DMS79 (cell line): ENCODE measurements around the gene CEP104.
A peak's percentile ranks its signal among the peaks of the same experiment; 100 is the strongest.
"Not testable (repeated sequence)": the region's sequence is repeated elsewhere in the genome, so short reads cannot be mapped to it uniquely, and the experiment has no call there.

Experiments used
- DNase-seq: peaks from one replicate; lab custom pipeline; 2025; lab: John Stamatoyannopoulos, UW

CEP104 gene

DNA sequence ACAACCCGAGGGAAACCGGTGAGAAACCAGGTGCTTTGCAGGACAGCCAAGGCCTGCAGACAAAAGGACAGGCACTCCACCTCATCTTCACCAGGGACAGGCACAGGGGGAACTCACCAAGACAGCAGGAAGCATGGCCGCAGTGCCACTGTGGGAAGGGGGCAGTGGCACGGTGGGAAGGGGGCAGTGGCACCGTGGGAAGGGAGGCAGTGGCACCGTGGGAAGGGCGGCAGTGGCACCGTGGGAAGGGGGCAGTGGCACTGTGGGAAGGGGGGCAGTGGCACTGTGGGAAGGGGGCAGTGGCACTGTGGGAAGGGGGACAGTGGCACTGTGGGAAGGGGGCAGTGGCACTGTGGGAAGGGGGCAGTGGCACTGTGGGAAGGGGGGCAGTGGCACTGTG lies 32.4 kb downstream of the CEP104 start:
- DNase-seq = no peak

DNA sequence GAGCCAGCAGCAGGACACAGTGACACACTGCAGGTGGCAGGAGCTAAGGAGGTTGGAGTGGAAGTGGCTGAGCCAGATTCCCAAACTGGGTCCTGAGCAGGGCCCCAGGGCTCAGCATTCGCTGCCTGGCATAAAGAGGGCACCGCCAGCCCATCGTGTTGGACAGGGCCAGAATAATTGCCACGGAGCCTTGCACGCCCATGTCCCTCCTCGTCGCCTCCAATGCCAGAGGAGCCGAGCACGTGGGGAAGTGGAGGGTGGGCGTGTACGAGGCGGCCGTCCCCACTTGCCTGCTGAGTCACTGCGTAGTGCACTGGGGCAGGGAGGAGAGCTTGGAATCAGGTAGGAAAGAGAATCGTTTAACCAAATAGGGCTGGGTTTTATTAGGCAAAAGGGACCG lies 34.6 kb downstream of the CEP104 start:
- no peak for DNase-seq

DNA sequence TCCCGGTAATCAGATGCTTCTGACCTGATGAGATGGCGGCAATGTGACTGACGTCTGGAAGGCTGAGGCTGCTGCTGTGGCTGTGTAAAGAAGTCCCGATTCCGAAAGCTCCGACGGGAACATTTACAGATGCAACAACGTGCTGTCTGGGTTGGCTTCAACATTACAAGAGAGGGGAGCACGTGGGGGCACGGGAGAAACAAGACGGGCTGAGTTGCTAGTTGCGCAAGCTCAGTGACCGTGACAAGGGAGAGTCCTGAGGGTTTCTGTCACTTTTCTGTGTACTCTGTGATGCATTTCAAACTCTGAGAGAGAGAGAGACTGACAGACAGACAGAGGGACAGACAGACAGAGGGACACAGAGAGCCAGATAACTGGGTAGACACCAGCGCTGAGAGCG lies 35.1 kb downstream of the CEP104 start:
- no peak for DNase-seq

DNA sequence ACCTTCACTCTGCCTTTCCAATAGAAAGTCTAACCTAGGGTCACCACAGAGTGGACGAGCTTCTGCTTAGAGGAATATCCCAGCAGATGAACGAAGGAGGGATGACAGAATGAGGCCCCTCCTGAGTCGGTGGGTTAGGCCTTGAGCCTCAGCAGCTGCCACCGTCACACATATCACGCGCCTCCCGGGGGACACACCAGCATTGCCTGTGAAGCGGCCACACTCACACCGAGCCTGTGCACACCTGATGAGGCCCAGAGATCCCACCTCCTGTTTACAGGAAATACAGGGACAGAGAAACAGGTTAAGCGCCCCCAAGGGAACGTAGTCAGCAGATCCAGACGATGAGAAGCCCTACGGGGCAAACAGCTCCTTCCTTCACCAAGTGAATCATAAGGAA lies 35.6 kb downstream of the CEP104 start:
- peak; percentile 78 for DNase-seq

DNA sequence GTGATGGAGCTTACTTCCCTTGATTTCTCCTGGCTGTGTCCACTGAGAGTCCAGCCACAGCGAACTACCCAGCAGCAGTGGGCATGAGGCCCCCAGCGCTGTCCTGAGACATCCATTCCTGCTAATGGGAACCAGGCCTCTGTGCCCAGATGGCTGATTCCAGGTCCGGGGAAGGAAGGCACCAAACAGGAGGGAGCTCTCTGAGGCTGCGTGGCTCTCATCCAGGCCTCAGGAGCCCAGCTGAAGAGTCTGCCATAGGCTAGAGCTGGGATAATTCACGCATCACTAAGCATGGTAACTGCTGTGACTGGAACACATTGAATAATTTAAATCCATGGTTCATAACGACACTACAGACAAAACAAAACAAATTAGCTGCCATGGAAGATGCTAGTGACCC lies 36.0 kb downstream of the CEP104 start:
- DNase-seq = peak; percentile 92

DNA sequence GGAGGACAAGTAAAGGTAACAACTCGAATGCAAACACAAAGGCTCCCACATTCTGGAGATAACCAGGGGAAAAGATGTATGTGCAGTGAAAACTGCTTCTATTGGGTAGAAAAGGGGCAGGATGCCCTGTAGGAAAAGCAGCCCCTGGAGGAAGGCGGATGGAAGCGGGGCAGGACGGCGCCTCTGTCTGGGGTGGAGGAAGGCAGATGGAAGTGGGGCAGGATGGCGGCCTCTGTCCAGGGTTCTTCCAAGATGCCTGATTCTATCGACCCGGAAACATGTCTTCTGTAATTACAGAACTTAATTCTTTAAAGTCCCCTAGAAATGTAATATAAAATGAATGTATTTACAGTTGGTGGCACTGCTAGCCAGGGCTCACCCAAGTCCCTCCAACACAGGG lies 36.7 kb downstream of the CEP104 start:
- DNase-seq = no peak

DNA sequence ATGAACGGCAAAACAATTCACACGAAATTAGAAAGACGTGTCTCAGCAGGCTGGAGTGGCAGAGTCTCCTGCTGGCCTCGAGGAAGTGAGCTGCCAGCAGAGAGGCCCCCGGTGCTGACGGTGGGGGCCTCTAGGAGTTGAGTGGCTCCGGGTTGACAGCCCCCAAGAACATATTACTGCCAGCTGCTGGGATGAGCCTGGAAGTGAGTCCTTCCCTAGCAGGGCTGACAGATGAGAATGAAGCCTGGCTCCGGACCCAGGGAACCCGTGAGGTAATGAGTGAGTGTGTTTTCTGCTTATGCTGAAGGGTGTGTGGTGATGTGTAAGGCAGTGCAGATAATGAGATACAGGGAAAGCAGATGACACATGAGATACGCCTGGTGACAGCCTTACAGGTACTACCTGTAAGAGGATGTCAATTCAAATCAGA lies 37.2 kb downstream of the CEP104 start:
- peak; percentile 37 for DNase-seq

DNA sequence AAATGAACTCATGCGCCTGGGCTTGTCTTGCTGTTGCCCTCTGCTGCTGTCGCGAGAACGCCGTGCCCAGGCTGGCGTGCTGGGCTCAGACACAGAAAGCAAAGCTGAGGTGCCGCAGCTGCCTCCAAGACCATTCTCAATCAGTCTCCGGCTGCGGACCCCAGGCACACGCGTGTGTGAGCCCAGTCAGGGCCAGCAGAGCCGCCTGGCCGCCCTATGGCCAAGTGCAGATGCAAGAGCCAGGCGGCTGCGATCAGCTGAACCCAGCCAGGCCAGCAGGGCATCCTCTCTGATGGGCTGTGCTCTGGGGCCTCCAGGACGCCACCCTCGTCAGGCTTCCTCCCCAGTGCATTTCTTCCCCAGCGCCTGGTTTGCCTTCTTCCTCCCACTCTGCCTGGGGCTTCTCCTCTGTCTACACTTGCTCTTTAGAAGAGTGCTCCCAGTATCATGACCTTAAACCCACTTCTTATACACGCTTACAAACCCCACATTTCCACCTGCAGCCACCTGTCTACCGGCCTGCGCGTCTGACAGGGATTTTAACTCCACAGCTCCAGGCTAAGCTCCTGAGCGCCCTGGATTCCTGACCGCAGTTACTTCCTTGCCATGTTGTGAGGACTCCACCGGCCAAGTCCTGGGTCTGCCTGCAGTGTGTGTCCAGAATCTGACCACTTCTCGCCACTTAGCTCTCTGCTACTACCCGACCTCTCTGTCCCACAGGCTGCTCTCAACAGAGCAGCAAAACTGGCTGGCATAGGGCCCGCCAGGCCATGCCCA lies 39.0 kb downstream of the CEP104 start:
- DNase-seq = no peak

DNA sequence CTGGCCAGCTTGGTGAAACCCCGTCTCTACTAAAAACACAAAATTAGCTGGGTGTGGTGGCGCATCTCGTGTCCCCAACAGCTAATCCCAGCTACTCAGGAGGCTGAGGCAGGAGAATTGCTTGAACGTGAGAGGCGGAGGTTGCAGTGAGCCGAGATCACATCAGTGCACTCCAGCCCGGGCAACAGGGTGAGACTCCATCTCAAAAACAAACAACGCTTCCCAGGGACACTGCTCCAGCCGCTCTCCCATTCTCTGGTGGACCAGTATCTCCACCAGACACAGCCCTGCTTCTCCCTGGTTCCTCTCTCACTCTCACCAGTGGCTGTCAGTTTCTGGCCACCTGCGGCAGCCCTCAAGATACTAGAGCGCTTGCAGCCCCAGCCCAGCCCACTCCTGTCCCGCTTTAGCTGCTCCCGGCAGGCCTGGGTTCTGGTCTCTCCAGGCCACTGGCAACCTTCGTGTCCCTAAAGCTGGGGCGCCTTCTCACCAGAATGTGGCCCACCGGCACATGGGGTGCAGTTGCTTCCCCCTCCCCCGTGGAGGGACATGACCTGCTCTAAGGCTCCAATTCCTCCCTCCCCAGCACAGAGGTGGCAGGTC lies 39.8 kb downstream of the CEP104 start:
- DNase-seq = no peak

DNA sequence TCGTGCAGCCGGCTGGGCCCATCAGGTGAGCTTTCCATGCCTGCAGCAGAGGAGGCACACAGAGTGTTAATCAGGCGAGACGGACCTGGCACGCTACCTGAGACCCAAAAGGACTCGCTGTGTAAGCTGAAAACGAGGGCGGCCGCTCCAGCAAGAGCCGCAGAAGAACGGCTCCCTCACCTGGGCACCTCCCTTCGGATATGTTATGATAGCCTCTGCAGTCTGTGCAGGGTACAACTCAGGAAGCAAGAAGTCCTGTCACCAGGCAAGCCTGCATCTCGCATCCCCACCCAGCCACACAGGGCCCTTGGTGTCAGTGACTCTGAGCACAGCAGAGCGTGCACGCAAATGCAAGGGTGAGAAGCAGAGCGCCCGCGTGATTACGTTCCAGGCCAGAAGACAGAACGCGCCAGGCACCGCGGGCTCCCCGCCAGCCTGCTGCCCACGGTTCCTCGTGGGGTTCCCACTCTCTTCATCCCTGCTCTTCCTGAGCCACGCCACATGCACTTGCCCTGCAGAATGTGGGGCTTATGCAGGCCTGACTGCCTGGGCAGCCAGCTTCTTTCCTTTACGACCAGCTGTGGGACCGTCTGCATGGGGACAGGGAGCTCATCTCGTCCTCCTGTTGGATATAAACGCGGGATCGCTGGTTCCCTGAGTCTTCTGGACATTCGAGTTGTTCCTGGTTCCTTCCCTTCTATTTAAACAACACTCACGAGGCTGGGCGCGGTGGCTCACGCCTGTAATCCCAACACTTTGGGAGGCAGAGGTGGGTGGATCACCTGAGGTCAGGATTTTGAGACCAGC lies 40.5 kb downstream of the CEP104 start:
- peak; percentile 69 for DNase-seq

DNA sequence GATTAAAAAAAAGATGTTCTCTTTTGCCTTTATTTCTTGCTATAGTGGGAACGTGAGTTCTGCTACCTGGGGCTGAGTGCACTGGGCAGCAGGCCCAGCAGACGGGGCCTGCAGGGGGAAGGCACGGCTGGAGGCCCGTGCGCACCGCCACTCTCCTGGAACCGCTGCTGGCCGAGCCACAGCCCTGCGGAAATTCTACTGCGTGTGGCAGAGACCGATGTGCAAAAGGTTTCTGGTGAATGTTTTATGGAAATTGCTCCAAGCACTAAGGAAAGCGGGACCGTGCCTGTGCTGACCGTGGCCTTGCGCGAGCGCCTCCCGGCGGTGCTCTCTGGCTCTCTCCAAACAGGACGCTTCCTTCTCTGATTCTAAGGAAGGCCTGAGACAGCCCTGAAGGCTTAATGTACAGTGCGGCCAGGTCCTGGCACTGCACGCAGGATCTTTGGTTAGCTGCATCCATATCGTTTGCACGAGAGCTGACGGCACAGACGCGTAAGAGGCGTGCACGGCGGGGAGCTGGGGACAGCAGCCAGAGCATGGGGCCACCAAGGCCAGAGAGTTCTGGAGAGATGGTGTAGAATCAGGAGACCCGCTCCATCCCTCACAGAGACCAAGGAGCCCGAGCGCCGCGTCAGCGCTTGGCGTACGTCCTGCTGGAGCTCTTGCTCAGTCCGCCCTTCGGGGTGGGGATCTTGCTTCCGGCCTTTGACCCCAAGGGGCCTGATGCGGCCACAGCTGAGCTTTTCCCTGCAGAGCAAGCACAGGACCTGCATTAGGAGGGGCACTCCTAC lies 42.0 kb downstream of the CEP104 start:
- DNase-seq = no peak

DNA sequence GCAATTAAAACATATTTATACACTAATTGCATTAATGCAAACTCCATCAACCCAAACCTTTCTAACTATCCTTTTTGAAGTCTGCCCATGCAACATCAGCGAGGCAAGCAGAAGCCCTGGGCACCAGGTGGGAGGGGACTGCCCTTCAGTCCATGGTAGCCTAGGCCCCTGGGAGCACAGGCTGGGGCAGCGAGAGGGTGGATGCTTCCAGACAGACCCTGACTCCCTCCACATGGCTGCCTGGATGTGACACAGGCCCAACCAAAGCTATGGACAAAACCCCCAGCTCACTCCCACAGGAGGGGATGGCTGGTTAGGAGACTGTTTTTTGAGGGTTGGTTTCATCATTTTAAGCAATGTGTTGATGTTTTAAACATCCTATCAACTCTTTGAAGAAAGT lies 42.9 kb downstream of the CEP104 start:
- DNase-seq = no peak

DNA sequence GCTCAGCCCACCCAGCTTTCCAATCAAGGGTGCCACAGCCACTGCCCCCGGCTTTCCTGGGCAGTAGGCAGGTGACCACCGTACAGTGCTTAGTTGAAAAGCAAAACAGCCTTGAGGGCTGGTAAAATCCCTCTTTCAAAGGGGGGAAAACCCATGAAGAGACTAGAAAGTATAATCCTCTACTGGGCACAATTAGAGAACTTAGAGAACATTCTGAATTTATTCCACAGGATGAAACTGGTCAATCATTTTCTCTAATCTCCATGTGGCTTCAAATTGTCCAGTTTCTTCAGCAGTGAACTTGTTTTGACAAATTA lies 45.5 kb downstream of the CEP104 start:
- no peak for DNase-seq

DNA sequence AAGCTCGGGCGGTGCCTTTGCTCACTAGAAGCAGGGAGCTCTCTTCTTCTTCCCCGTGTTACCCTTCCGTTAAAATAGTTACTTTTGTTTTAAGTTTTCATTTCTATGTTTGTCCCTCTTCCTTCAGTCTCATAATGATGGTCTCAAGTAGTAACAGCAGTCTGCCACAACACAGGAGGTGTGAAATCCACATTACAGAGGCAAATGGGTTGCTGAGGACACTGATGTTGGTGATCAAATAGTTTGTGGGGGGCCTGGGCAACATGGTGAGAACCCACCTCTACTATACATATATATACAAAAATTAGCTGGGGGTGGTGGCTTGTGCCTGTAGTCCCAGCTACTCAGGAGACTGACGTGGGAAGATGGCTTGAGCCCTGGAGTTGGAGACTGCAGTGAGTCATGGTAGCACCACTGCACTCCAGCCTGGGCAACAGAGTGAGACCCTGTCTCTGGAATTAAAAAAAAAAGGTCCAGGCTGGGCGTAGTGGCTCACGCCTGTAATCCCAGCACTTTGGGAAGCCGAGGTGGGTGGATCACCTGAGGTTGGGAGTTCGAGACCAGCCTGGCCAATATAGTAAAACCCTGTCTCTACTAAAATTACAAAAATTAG lies 46.8 kb downstream of the CEP104 start:
- not testable (repeated sequence) for DNase-seq

DNA sequence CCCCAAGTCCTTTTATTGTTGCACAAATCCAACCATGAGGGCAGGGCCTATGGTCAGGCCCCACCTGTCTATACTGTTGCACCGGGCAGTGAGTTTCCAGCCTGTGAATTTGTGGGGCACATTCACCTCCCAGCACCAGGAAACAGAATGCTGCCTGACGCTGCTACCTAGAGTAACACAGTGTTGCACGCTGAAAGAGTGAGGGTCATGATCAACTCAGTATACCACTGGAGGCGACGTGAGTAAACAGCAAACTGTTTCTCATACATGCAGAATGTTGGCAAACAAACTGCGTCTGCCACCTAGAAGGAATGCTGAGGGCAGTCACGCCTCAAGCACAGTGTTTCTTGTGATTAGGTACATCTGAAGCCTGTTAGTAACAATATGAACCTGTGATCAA lies 47.3 kb downstream of the CEP104 start:
- no peak for DNase-seq

DNA sequence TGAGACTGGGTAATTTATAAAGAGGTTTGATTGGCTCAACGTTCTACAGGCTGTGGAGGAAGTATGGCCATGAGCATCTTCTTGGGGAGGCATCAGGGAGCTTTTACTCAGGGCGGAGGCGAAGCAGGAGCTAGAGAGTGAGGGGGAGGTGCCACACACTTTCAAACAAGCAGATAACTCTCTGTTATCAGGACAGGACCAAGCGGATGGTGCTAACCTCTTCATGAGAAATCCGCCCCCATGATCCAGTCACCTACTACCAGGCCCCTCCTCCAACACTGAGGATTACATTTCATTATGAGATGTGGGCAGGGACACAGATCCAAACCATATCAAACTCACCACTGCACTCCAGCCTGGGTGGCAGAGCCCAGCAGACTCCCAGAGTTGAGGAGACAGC lies 49.2 kb downstream of the CEP104 start:
- DNase-seq = no peak

DNA sequence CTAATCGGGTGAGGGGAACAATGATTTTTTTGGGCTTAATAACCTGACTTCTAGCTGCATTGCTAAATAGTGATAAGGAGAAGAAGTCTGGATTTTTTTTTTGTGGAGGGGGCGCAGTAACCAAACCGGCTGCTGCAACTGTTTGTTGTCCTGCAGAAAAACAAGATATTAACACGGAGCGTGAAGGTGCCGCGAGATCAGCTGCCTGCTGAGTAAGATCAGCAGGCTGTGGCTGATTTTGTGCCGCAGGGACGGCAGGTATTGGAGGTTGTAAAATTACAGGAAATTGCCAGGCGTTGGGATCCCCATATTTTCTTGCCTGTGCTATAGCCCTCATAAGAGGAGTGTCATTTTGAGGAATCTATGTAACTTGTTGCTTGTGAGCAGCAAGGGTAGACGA lies 52.0 kb downstream of the CEP104 start:
- DNase-seq = no peak

DNA sequence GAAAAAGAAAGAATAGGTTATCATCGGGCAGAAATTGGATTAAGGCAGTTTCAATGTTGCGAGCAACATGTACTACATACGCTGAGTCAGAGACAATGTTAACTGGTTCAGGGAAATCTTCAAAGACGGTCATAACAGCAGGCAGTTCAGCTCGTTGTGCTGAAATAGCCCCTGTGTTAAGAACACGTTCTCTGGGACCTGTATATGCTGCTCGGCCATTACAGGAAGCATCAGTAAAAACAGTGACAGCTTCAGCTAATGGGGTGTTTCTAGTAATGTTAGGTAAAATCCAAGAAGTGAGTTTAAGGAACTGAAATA lies 52.4 kb downstream of the CEP104 start:
- not testable (repeated sequence) for DNase-seq

DNA sequence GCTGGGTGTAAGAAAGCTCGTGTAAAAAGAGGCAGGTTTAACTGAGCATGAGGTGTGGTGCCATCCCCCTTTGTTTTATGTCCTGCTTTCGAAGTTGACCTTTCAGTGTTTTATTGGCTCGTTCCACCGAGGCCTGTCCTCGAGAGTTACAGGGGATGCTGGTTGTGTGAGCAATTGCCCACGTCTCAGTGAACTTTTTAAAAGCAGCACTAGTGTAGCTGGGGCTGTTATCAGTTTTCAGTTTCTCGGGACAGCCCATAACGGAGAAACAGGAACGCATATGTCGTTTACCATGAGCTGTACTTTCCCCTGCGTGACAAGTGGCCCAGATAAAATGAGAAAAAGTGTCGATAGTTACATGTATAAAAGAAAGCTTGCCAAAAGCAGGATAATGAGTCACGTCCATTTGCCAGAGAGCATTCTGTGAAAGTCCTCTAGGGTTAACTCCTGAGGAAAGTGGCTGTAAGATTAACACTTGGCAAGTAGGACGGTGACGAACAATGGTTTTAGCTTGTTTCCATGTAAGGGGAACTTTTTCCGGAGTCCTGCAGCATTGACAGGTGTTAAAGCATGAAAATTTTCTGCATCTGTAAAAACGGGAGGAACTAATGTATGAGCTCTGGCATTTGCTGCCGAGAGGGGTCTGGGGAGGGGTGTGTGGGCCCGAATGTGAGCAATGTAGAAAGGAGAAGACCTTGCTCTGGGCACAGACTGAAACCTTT lies 52.9 kb downstream of the CEP104 start:
- no peak for DNase-seq

DNA sequence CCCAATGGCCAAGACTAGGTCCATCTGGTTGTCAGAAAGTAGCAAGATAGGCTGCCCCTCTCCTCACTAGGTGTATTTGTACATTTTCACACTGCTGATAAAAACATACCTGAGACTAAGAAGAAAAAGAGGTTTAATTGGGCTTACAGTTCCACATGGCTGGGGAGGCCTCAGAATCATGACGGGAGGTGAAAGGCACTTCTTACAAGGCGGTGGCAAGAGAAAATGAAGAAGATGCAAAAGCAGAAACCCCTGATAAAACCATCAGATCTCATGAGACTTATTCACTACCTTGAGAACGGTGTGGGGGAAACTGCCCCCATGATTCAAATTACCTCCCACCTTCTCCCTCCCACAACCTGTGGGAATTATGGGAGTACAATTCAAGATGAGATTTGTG lies 56.2 kb downstream of the CEP104 start:
- not testable (repeated sequence) for DNase-seq

DNA sequence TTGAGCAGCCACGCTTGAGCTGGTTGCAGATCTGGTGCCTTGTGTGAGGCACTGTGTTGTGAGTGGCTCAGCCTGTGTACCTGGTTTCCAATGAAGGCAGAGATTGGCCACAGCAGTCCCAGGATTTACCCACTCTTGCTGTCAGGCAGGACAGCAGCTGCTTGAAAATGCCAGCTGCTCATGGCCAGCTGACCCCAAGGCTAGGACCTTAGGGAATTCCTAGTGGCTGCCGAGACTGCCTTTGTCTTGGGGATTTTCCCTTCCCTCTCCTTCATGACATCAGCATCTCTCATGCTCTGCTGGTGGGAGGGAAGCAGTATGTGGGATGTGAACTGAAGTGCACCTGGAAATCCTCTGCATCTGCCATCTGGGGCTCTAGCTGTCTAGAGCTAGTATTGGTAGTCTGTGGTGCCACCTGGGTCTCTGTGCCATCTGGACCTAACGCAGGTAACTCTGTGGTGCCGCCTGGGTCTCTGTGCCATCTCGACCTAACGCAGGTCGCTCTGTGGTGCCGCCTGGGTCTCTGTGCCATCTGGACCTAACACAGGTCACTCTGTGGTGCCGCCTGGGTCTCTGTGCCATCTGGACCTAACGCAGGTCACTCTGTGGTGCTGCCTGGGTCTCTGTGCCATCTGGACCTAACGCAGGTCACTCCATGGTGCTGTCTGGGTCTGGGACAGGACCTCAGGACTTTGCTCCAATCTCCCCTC lies 56.9 kb downstream of the CEP104 start:
- DNase-seq = no peak
